HuH-7 (cell line): Measurements from ENCODE around the gene MAMDC4.
"Not testable (repeated sequence)": the region's sequence is repeated elsewhere in the genome, so short reads cannot be mapped to it uniquely, and the experiment has no call there.

Experiments used
- DNase-seq: peaks from one replicate; pipeline ENCODE4 v3.0.0; 2011; ENCODE audit warnings: low spot score

MAMDC4 gene

GRCh38 chr9:136862849-136863622 lies 10.9 kb downstream of the MAMDC4 start:
- no peak for DNase-seq

GRCh38 chr9:136863623-136864273 lies 11.6 kb downstream of the MAMDC4 start:
- DNase-seq, result no peak

GRCh38 chr9:136865041-136865767 lies 13.1 kb downstream of the MAMDC4 start:
- DNase-seq, result no peak

GRCh38 chr9:136865768-136866103 lies 13.6 kb downstream of the MAMDC4 start:
- no peak for DNase-seq

- not testable (repeated sequence) for DNase-seq
Observed at GRCh38 chr9:136866898-136867421, 14.8 kb downstream of the MAMDC4 start.

- DNase-seq, result no peak
Observed at GRCh38 chr9:136867480-136867879, 15.3 kb downstream of the MAMDC4 start.

- DNase-seq, result no peak
Observed at GRCh38 chr9:136867917-136868316, 15.8 kb downstream of the MAMDC4 start.

- DNase-seq, result no peak
Observed at GRCh38 chr9:136868644-136869043, 16.5 kb downstream of the MAMDC4 start.

- DNase-seq, result not testable (repeated sequence)
Observed at GRCh38 chr9:136869611-136870010, 17.5 kb downstream of the MAMDC4 start.

- DNase-seq, result no peak
Observed at GRCh38 chr9:136875155-136875554, 23.0 kb downstream of the MAMDC4 start.

GRCh38 chr9:136876476-136876875 lies 24.3 kb downstream of the MAMDC4 start:
- DNase-seq, result no peak

- no peak for DNase-seq
Observed at GRCh38 chr9:136880651-136881050, 28.5 kb downstream of the MAMDC4 start.

- no peak for DNase-seq
Observed at GRCh38 chr9:136881691-136882108, 29.6 kb downstream of the MAMDC4 start.

GRCh38 chr9:136882109-136882946 lies 30.2 kb downstream of the MAMDC4 start:
- peak; percentile 67 for DNase-seq

- DNase-seq, result not testable (repeated sequence)
Observed at GRCh38 chr9:136882947-136883283, 30.8 kb downstream of the MAMDC4 start.

GRCh38 chr9:136883670-136884069 lies 31.5 kb downstream of the MAMDC4 start:
- not testable (repeated sequence) for DNase-seq

GRCh38 chr9:136885950-136886578 lies 33.9 kb downstream of the MAMDC4 start, which contains the start of gene TRAF2:
TSS of gene TRAF2 (plus strand) at chr9:136886516. CDS start at chr9:136898741, 12,225 bp downstream.
- DNase-seq, result peak; percentile 100

GRCh38 chr9:136886610-136887597 lies 34.8 kb downstream of the MAMDC4 start:
- DNase-seq, result peak; percentile 77

- no peak for DNase-seq
Observed at GRCh38 chr9:136888454-136888853, 36.3 kb downstream of the MAMDC4 start.

- no peak for DNase-seq
Observed at GRCh38 chr9:136889858-136890257, 37.7 kb downstream of the MAMDC4 start.
